GM23338 (cell line): Measurements from ENCODE around the gene ANKIB1. TPM values are rescaled to one million over a fixed set of nuclear protein-coding genes. Genes with fewer than 3 reads are reported as not detected.
"Not testable (repeated sequence)": the region's sequence is repeated elsewhere in the genome, so short reads cannot be mapped to it uniquely, and the experiment has no call there.

Experiments used
- ATAC-seq: fragments of 200-7000 bp; cut with Tn5 transposase; 3 replicates; pipeline ENCODE4 v1.9.1; 2020
- DNase-seq: peaks from one replicate; pipeline ENCODE4 v3.0.0-alpha.2; 2015; ENCODE audit warnings: low spot score
- H2AFZ ChIP-seq: fragments of 200-600 bp; sonication (generic); 2 replicates; pipeline ENCODE4 v1.8.0; 2016; ENCODE audit warnings: antibody characterized with exemption, mild to moderate bottlenecking, moderate library complexity
- H3F3A ChIP-seq: fragments of 200-600 bp; sonication (generic); replicated peaks from 2 replicates; pipeline ENCODE4 v1.8.0; 2017; ENCODE audit warnings: antibody characterized with exemption, mixed run types, low read depth
- H3K27ac ChIP-seq: fragments of 200-600 bp; sonication (generic); 2 replicates; pipeline ENCODE4 v1.6.1; 2016; ENCODE audit warnings: low read depth
- H3K27me3 ChIP-seq: fragments of 200-600 bp; sonication (generic); 2 replicates; pipeline ENCODE4 v1.8.0; 2016; ENCODE audit warnings: mild to moderate bottlenecking, mixed run types, moderate library complexity; ENCODE audit not compliant: insufficient read depth
- H3K36me3 ChIP-seq: fragments of 200-600 bp; sonication (generic); 2 replicates; pipeline ENCODE4 v1.8.0; 2016; ENCODE audit warnings: mild to moderate bottlenecking; ENCODE audit not compliant: insufficient read depth
- H3K4me1 ChIP-seq: fragments of 200-600 bp; sonication (generic); 2 replicates; pipeline ENCODE4 v1.8.0; 2016; ENCODE audit warnings: mild to moderate bottlenecking, moderate library complexity; ENCODE audit not compliant: insufficient read depth
- H3K4me2 ChIP-seq: fragments of 200-600 bp; sonication (generic); 2 replicates; pipeline ENCODE4 v1.7.1; 2017; ENCODE audit warnings: mixed run types
- H3K4me3 ChIP-seq: fragments of 200-600 bp; sonication (generic); 2 replicates; pipeline ENCODE4 v1.6.1; 2016; ENCODE audit warnings: mixed run types
- H3K79me2 ChIP-seq: fragments of 200-600 bp; sonication (generic); replicated peaks from 2 replicates; pipeline ENCODE4 v1.8.0; 2017; ENCODE audit warnings: mild to moderate bottlenecking; ENCODE audit not compliant: insufficient read depth
- H3K9me2 ChIP-seq: fragments of 200-600 bp; sonication (generic); 2 replicates; pipeline ENCODE4 v1.8.0; 2017; ENCODE audit not compliant: insufficient read depth
- H4K20me1 ChIP-seq: fragments of 200-600 bp; sonication (generic); replicated peaks from 2 replicates; pipeline ENCODE4 v1.8.0; 2017; ENCODE audit warnings: mild to moderate bottlenecking; ENCODE audit not compliant: insufficient read depth
- H3K27ac Mint-ChIP-seq: 2 replicates; pipeline ENCODE4 v1.8.0; 2020; ENCODE audit warnings: inconsistent platforms, mild to moderate bottlenecking, moderate library complexity, mixed read lengths
- H3K27me3 Mint-ChIP-seq: 3 replicates; pipeline ENCODE4 v1.8.0; 2022; ENCODE audit warnings: low read depth, mild to moderate bottlenecking, moderate library complexity, mixed read lengths, inconsistent platforms; ENCODE audit not compliant: insufficient read depth, poor library complexity
- H3K36me3 Mint-ChIP-seq: 3 replicates; pipeline ENCODE4 v1.8.0; 2021; ENCODE audit warnings: low read depth, mild to moderate bottlenecking, inconsistent platforms, moderate library complexity, mixed read lengths
- H3K4me1 Mint-ChIP-seq: 3 replicates; pipeline ENCODE4 v1.8.0; 2020; ENCODE audit warnings: mild to moderate bottlenecking, inconsistent platforms, mixed read lengths
- H3K4me3 Mint-ChIP-seq: 3 replicates; pipeline ENCODE4 v1.8.0; 2021; ENCODE audit warnings: moderate library complexity, mild to moderate bottlenecking, inconsistent platforms, mixed read lengths
- H3K9me3 Mint-ChIP-seq: 3 replicates; pipeline ENCODE4 v1.8.0; 2020; ENCODE audit warnings: moderate library complexity, mild to moderate bottlenecking, inconsistent platforms, mixed read lengths
- EZH2 ChIP-seq: fragments of 200-600 bp; sonication (generic); IDR thresholded peaks from one replicate; pipeline ENCODE4 v1.8.0; 2017; ENCODE audit warnings: antibody characterized with exemption, mild to moderate bottlenecking, low read depth; ENCODE audit not compliant: unreplicated experiment
- JUNB ChIP-seq: IDR thresholded peaks from one replicate; pipeline ENCODE4 v1.6.1; 2016; ENCODE audit warnings: antibody characterized with exemption; ENCODE audit not compliant: unreplicated experiment
- ZNF114 ChIP-seq: fragments of 250-450 bp; sonication (Bioruptor Pico); IDR thresholded peaks from 2 replicates; pipeline ENCODE4 v1.5.0; 2020; ENCODE audit warnings: mild to moderate bottlenecking, moderate library complexity
- polyA plus RNA-seq: library from polyadenylated mRNA; unstranded; fragments of >200 nt; fragmentation: Nextera tagmentation; extraction: Ambion mirVana; gene quantifications from 2 replicates; pipeline ENCODE4 v1.2.1, GENCODE V29; 2016
- total RNA-seq: library from RNA; depleted of rRNA; stranded (reverse); fragments of >200 nt; shearing (Covaris generic); gene quantifications from 2 replicates; pipeline ENCODE4 v1.2.3, GENCODE V29; 2014
- TF ChIP-seq, protein P1 (sequence below): fragments of 250-450 bp; sonication (Bioruptor Pico); IDR thresholded peaks from 2 replicates; pipeline ENCODE4 v1.5.0; 2020; ENCODE audit warnings: mild to moderate bottlenecking, moderate library complexity

The ANKIB1 gene
- total and polyA plus RNA-seq, 2 experiments from 2014 or later = 19.1 to 40.3 TPM

DNA sequence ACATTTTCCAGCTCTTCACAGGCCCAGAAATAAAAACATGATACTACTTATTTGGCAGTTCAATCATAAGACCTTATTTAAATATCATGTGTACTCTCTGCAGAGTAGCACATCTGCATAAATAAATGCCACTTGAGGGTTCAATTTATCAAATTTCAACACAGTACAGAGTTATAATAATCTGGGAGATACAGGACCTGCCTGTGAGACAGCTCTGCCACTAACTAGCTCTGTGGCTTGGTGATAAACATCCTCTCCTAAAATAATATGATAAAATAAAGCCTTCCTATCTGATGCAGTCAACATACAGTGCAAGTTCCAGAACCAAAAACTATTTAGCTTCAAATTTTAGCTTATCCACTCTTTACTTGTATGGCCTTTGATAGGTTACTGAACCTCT, 110.6 kb downstream of the ANKIB1 start (continued):
- TF ChIP-seq, protein P1, sequence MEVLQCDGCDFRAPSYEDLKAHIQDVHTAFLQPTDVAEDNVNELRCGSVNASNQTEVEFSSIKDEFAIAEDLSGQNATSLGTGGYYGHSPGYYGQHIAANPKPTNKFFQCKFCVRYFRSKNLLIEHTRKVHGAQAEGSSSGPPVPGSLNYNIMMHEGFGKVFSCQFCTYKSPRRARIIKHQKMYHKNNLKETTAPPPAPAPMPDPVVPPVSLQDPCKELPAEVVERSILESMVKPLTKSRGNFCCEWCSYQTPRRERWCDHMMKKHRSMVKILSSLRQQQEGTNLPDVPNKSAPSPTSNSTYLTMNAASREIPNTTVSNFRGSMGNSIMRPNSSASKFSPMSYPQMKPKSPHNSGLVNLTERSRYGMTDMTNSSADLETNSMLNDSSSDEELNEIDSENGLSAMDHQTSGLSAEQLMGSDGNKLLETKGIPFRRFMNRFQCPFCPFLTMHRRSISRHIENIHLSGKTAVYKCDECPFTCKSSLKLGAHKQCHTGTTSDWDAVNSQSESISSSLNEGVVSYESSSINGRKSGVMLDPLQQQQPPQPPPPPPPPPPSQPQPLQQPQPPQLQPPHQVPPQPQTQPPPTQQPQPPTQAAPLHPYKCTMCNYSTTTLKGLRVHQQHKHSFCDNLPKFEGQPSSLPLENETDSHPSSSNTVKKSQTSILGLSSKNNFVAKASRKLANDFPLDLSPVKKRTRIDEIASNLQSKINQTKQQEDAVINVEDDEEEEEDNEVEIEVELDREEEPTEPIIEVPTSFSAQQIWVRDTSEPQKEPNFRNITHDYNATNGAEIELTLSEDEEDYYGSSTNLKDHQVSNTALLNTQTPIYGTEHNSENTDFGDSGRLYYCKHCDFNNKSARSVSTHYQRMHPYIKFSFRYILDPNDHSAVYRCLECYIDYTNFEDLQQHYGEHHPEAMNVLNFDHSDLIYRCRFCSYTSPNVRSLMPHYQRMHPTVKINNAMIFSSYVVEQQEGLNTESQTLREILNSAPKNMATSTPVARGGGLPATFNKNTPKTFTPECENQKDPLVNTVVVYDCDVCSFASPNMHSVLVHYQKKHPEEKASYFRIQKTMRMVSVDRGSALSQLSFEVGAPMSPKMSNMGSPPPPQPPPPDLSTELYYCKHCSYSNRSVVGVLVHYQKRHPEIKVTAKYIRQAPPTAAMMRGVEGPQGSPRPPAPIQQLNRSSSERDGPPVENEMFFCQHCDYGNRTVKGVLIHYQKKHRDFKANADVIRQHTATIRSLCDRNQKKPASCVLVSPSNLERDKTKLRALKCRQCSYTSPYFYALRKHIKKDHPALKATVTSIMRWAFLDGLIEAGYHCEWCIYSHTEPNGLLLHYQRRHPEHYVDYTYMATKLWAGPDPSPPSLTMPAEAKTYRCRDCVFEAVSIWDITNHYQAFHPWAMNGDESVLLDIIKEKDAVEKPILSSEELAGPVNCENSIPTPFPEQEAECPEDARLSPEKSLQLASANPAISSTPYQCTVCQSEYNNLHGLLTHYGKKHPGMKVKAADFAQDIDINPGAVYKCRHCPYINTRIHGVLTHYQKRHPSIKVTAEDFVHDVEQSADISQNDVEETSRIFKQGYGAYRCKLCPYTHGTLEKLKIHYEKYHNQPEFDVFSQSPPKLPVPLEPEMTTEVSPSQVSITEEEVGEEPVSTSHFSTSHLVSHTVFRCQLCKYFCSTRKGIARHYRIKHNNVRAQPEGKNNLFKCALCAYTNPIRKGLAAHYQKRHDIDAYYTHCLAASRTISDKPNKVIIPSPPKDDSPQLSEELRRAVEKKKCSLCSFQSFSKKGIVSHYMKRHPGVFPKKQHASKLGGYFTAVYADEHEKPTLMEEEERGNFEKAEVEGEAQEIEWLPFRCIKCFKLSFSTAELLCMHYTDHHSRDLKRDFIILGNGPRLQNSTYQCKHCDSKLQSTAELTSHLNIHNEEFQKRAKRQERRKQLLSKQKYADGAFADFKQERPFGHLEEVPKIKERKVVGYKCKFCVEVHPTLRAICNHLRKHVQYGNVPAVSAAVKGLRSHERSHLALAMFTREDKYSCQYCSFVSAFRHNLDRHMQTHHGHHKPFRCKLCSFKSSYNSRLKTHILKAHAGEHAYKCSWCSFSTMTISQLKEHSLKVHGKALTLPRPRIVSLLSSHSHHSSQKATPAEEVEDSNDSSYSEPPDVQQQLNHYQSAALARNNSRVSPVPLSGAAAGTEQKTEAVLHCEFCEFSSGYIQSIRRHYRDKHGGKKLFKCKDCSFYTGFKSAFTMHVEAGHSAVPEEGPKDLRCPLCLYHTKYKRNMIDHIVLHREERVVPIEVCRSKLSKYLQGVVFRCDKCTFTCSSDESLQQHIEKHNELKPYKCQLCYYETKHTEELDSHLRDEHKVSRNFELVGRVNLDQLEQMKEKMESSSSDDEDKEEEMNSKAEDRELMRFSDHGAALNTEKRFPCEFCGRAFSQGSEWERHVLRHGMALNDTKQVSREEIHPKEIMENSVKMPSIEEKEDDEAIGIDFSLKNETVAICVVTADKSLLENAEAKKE (CRISPR knock-in tag) = no peak
- TF ChIP-seq ZNF114 = no peak
- TF ChIP-seq EZH2 = no peak

DNA sequence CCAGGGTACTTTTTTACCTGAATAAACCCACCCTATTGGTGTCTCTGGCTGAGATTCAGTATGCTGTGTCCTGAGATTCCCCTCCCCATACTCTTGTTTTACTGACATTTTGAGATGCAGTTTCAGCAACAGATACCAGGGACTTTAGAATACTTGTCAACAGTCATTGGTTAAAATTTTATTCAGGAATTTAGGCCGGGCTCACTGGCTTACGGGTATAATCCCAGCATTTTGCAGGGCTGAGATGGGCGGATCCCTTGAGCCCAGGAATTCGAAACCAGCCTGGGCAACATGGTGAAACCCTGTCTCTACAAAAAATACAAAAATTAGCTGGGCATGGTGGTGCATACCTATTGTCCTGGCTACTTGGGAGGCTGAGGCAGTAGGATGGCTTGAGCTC, 111.5 kb downstream of the ANKIB1 start:
- peaks cover 12% of the 10 kb centered on the region; the same call in 2 of the 3 replicates for H3K36me3 Mint-ChIP-seq
- TF ChIP-seq, protein P1 (CRISPR knock-in tag) = no peak
- TF ChIP-seq JUNB = no peak
- Histone ChIP-seq H3K4me3 (no peak overlapping the region), H4K20me1 (no peaks in the 10 kb centered on the region), H3K27me3 (no peaks in the 10 kb centered on the region), H3K27ac (no peak overlapping the region), H3F3A (no peaks in the 10 kb centered on the region), H3K9me2 (no peaks in the 10 kb centered on the region), H2AFZ (no peak overlapping the region), H3K4me1 (peaks cover 10% of the 10 kb centered on the region), H3K36me3 (peaks cover 8% of the 10 kb centered on the region), H3K79me2 (no peaks in the 10 kb centered on the region), H3K4me2 (no peak overlapping the region)
- H3K4me1 Mint-ChIP-seq = 0 out of 3 replicates have a peak, but pooled peaks cover 3% of the 10 kb centered on the region
- no peak overlapping the region for H3K4me3 Mint-ChIP-seq
- H3K9me3 Mint-ChIP-seq = no peaks in the 10 kb centered on the region
- peaks cover 1% of the 10 kb centered on the region for H3K27me3 Mint-ChIP-seq
- DNase-seq (peak; percentile 52), ATAC-seq (peak; percentile 66)
- no peak overlapping the region for H3K27ac Mint-ChIP-seq

DNA sequence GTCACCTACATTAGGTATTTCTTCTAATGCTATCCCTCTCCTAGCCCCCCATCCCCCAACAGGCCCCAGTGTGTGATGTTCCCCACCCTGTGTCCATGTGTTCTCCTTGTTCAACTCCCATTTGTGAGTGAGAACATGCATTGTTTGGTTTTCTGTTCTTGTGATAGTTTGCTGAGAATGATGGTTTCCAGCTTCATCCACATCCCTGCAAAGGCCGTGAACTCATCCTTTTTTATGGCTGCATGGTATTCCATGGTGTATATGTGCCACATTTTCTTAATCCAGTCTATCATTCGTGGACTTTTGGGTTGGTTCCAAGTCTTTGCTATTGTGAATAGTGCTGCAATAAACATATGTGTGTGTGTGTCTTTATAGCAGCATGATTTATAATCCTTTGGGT, 113.4 kb downstream of the ANKIB1 start:
- H4K20me1 ChIP-seq, H3K27me3 ChIP-seq, H3K9me3 Mint-ChIP-seq, H3K27ac Mint-ChIP-seq, H3F3A ChIP-seq, H3K9me2 ChIP-seq, H3K4me2 ChIP-seq, H3K4me1 Mint-ChIP-seq, ATAC-seq, H3K27me3 Mint-ChIP-seq, H3K4me3 Mint-ChIP-seq, DNase-seq, H3K79me2 ChIP-seq, H3K27ac ChIP-seq, H2AFZ ChIP-seq, H3K36me3 ChIP-seq, H3K4me3 ChIP-seq: not testable (repeated sequence)
- H3K36me3 Mint-ChIP-seq = peaks cover 16% of the 10 kb centered on the region; the same call in 2 of the 3 replicates
- H3K4me1 ChIP-seq = peaks cover 12% of the 10 kb centered on the region
